Mesendoderm (in vitro differentiated cells): ENCODE measurements around the gene CACNA1H.

Experiments used
- DNase-seq: peaks from one replicate; pipeline ENCODE4 v3.0.0; 2013
- H2AK5ac ChIP-seq: 2 replicates; pipeline ENCODE4 v1.6.1; 2013; ENCODE audit warnings: low read length, inconsistent platforms
- H2BK120ac ChIP-seq: 2 replicates; pipeline ENCODE4 v1.6.1; 2013; ENCODE audit warnings: low read depth, mild to moderate bottlenecking, low read length, moderate library complexity, mixed read lengths
- H2BK15ac ChIP-seq: replicated peaks from 2 replicates; pipeline ENCODE4 v1.6.1; 2013; ENCODE audit warnings: low read depth, mild to moderate bottlenecking, moderate library complexity
- H2BK5ac ChIP-seq: 2 replicates; pipeline ENCODE4 v1.6.1; 2013; ENCODE audit warnings: low read length, inconsistent platforms
- H3K18ac ChIP-seq: 2 replicates; pipeline ENCODE4 v1.6.1; 2013; ENCODE audit warnings: mild to moderate bottlenecking, low read length, mixed read lengths
- H3K23ac ChIP-seq: one replicate; pipeline ENCODE4 v1.6.1; 2013; ENCODE audit warnings: low read length
- H3K27ac ChIP-seq: 2 replicates; pipeline ENCODE4 v1.5.1; 2013; ENCODE audit warnings: low read depth, mild to moderate bottlenecking, inconsistent platforms, low read length, moderate library complexity
- H3K27me3 ChIP-seq: 2 replicates; pipeline ENCODE4 v1.6.1; 2013; ENCODE audit warnings: low read length, control low read depth, mild to moderate bottlenecking, inconsistent platforms; ENCODE audit not compliant: insufficient read depth, poor library complexity
- H3K36me3 ChIP-seq: 2 replicates; pipeline ENCODE4 v1.6.1; 2013; ENCODE audit warnings: low read length, inconsistent platforms; ENCODE audit not compliant: control insufficient read depth, insufficient read depth
- H3K4ac ChIP-seq: one replicate; pipeline ENCODE4 v1.6.1; 2013; ENCODE audit warnings: low read depth, mild to moderate bottlenecking, low read length, moderate library complexity
- H3K4me1 ChIP-seq: 2 replicates; pipeline ENCODE4 v1.6.1; 2013; ENCODE audit warnings: low read depth, low read length, inconsistent platforms; ENCODE audit not compliant: control insufficient read depth
- H3K4me2 ChIP-seq: 2 replicates; pipeline ENCODE4 v1.6.1; 2013; ENCODE audit warnings: low read length
- H3K4me3 ChIP-seq: 2 replicates; pipeline ENCODE4 v1.5.1; 2013; ENCODE audit warnings: mild to moderate bottlenecking, low read length
- H3K56ac ChIP-seq: one replicate; pipeline ENCODE4 v1.6.1; 2013; ENCODE audit warnings: low read length
- H3K79me1 ChIP-seq: 2 replicates; pipeline ENCODE4 v1.6.1; 2013; ENCODE audit warnings: low read length, inconsistent platforms
- H3K79me2 ChIP-seq: 2 replicates; pipeline ENCODE4 v1.6.1; 2013; ENCODE audit warnings: mild to moderate bottlenecking, low read length; ENCODE audit not compliant: control insufficient read depth, insufficient read depth
- H3K9ac ChIP-seq: 2 replicates; pipeline ENCODE4 v1.6.1; 2013; ENCODE audit warnings: low read length, inconsistent platforms
- H4K5ac ChIP-seq: one replicate; pipeline ENCODE4 v1.6.1; 2013; ENCODE audit warnings: low read length
- H4K8ac ChIP-seq: one replicate; pipeline ENCODE4 v1.6.1; 2013; ENCODE audit warnings: low read depth, mild to moderate bottlenecking, control low read depth, low read length, moderate library complexity
- WGBS: extraction: QIAGEN DNeasy Blood & Tissue Kit; methylation state at CpG from one replicate; pipeline ENCODE4 v1.1.7; 2013; ENCODE audit warnings: low lambda C conversion rate, missing lambda C conversion rate; ENCODE audit not compliant: insufficient coverage; ENCODE audit errors: extremely low coverage; 5-methylcytosine and 5-hydroxymethylcytosine counted together

CACNA1H gene

DNA sequence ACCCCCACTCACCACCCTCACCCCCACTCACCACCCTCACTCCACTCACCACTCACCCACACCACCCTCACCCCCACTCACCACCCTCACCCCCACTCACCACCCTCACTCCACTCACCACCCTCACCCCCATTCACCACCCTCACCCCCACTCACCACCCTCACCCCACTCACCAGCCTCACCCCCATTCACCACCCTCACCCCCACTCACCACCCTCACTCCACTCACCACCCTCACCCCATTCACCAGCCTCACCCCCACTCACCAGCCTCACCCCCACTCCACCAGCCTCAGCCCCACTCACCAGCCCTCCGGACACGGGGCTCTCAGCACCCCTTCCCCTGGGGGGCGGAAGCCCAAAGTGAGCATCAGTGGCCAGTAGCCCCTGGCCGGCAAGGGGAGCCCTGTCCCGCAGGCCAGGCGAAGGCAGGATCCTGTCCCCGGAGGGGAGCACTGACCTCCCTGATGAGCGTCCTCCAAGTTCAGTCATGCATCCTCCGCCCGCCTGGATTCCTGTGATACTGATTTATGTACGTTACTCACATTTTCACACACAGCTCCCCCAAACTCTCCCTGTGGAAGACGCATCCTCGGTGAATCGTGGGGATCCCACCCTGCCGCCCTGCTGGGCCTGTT is 38.9 kb upstream of the CACNA1H start:
- H3K27me3 ChIP-seq = no peaks in the 10 kb centered on the region

DNA sequence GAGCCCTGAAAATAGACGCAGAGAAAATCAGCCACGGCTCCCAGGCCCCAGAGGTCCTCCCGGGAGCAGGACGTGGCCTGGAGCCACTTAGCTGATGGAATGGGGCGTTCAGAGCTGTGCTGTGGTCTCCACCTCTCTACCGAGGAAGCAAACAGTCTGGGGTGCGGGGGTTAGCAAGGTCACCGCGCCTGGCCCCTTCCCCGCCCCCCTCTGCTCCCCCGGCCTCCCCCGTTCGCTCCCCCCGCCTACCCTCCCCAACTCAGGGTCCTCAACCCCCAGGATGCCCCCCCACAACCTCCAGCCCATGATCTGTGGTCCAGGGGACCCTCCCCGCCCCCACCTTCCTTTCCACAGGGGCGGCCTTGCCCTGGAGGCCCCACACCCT is 36.2 kb upstream of the CACNA1H start:
- H2AK5ac ChIP-seq = no peak overlapping the region
- H3K9ac ChIP-seq = no peak overlapping the region
- H3K23ac ChIP-seq = no peak overlapping the region
- no peak overlapping the region for H4K5ac ChIP-seq
- H3K56ac ChIP-seq = no peak overlapping the region
- no peak overlapping the region for H3K4me2 ChIP-seq
- H3K4me1 ChIP-seq = no peaks in the 10 kb centered on the region
- no peak overlapping the region for H3K18ac ChIP-seq
- H2BK5ac ChIP-seq = no peak overlapping the region
- no peaks in the 10 kb centered on the region for H3K27me3 ChIP-seq
- H2BK120ac ChIP-seq = no peak overlapping the region
- H3K79me1 ChIP-seq = no peaks in the 10 kb centered on the region
- no peak overlapping the region for H3K4ac ChIP-seq
- no peak overlapping the region for H2BK15ac ChIP-seq
- H4K8ac ChIP-seq = no peak overlapping the region
- no peaks in the 10 kb centered on the region for H3K36me3 ChIP-seq
- H3K79me2 ChIP-seq = no peaks in the 10 kb centered on the region
- no peak for DNase-seq
- no peak overlapping the region for H3K4me3 ChIP-seq
- H3K27ac ChIP-seq = no peak overlapping the region
- no CpG with 5 or more reads among the region's 16 CpGs for WGBS

More for the DNA sequence above, 38.9 kb upstream of the CACNA1H start:
- Histone ChIP-seq H3K4me1 (no peaks in the 10 kb centered on the region), H3K36me3 (no peaks in the 10 kb centered on the region), H4K8ac (no peak overlapping the region), H2BK5ac (no peak overlapping the region), H3K4ac (no peak overlapping the region), H3K79me2 (no peaks in the 10 kb centered on the region), H3K23ac (no peak overlapping the region), H3K27ac (no peak overlapping the region), H3K56ac (no peak overlapping the region), H2BK120ac (no peak overlapping the region), H2BK15ac (no peak overlapping the region), H2AK5ac (no peak overlapping the region), H3K9ac (no peak overlapping the region), H3K4me3 (no peak overlapping the region), H3K79me1 (no peaks in the 10 kb centered on the region), H4K5ac (no peak overlapping the region), H3K18ac (no peak overlapping the region), H3K4me2 (no peak overlapping the region)
- peak; percentile 26 for DNase-seq
- no CpG with 5 or more reads among the region's 15 CpGs for WGBS

DNA sequence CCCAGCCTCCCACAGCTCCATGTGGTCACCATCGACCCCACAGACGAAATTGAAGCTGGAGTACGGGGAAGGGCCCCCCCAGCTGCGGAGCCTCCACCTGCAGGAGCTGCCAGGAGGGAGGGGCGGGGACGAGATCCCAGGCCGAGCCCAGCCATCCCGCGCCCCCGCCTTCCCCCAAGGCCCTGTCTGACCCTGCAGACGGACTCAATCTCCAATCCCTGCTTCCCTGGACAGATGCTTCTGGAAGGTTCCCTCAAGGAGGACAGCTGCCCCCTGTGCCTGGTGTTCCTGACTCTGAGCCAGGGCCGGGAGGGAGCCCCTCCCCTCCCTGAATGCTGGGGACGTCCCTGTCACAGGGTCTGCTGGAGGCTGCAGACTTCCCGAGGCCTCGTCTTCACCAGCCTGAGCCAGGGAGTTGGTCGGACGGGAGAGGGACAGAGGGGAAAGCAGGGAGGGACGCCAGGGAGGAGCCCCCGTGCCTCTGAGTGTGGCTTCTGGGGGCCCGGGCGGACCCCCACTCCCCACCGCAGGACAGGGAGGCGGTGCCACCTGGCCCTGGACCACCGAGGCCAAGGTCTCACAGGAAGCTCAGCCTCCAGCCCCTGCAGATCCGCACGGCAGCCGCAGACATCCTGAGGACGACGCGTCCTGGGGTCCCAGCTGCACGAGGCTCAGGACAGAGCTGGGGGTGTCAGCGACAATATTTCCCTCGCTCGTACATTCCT is 35.6 kb upstream of the CACNA1H start:
- Histone ChIP-seq H4K5ac (no peak overlapping the region), H3K4me1 (no peaks in the 10 kb centered on the region), H4K8ac (no peak overlapping the region), H3K27ac (no peak overlapping the region), H3K18ac (no peak overlapping the region), H3K4me3 (no peak overlapping the region), H2BK5ac (no peak overlapping the region), H3K4ac (no peak overlapping the region), H3K9ac (no peak overlapping the region), H2BK15ac (no peak overlapping the region), H3K36me3 (no peaks in the 10 kb centered on the region), H3K27me3 (no peaks in the 10 kb centered on the region), H2BK120ac (no peak overlapping the region), H3K79me1 (no peaks in the 10 kb centered on the region), H2AK5ac (no peak overlapping the region), H3K56ac (no peak overlapping the region), H3K79me2 (no peaks in the 10 kb centered on the region), H3K4me2 (no peak overlapping the region), H3K23ac (no peak overlapping the region)
- no peak for DNase-seq
- no CpG with 5 or more reads among the region's 34 CpGs for WGBS

DNA sequence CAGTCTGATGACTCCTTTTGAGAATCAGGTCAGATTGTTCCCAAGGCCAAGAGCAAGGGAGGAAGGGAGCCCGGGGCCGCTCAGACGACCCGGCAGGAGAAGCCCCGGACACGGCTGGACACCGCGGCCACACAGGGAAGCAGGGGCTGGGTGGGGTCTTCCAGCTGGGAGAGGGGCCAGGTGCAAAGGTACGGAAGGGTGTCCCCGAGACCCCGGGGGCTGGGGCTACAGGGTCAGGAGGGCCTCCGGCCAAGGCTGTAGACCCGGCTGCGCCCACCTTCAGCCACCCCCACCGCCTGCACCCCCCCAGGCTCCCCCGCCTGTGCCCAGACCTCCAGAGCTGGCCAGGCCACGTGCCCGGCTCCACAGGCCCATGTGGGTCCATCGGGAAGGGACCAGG is 35.0 kb upstream of the CACNA1H start:
- Histone ChIP-seq H2BK5ac (no peak overlapping the region), H3K23ac (no peak overlapping the region), H3K27ac (no peak overlapping the region), H2BK120ac (no peak overlapping the region), H3K56ac (no peak overlapping the region), H3K4me2 (no peak overlapping the region), H3K18ac (no peak overlapping the region), H2BK15ac (no peak overlapping the region), H3K4ac (no peak overlapping the region), H3K4me1 (no peaks in the 10 kb centered on the region), H3K27me3 (no peaks in the 10 kb centered on the region), H3K36me3 (no peaks in the 10 kb centered on the region), H3K79me2 (no peaks in the 10 kb centered on the region), H3K79me1 (no peaks in the 10 kb centered on the region), H3K9ac (no peak overlapping the region), H4K5ac (no peak overlapping the region), H2AK5ac (no peak overlapping the region), H4K8ac (no peak overlapping the region), H3K4me3 (no peak overlapping the region)
- no CpG with 5 or more reads among the region's 19 CpGs for WGBS
- no peak for DNase-seq

DNA sequence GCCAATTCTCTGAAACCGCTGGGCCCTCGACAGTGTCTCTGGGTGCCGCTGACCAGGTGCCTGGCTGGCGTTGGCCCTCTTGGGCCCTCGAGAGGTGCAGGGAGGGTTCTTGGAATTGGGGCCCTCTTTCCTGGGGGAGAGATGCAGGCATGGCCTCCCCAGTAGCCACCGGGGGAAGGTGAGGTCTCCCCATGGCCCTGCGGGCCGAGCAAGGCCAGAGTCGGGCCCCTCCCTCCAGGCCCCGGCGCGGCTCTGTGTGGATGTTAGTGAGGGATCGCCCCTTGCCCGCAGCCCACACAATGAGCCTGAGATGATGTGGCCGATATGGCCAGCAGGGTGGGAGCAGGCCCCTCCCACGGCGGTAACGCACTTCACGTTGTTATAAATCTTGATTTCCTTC is 33.8 kb upstream of the CACNA1H start:
- no peak for DNase-seq
- no peaks in the 10 kb centered on the region for H3K36me3 ChIP-seq
- H3K56ac ChIP-seq = no peak overlapping the region
- no peak overlapping the region for H3K4me2 ChIP-seq
- WGBS = no CpG with 5 or more reads among the region's 19 CpGs
- H4K5ac ChIP-seq = no peak overlapping the region
- H4K8ac ChIP-seq = no peak overlapping the region
- H3K4ac ChIP-seq = no peak overlapping the region
- no peak overlapping the region for H3K23ac ChIP-seq
- H3K4me3 ChIP-seq = no peak overlapping the region
- no peak overlapping the region for H3K27ac ChIP-seq
- no peaks in the 10 kb centered on the region for H3K79me2 ChIP-seq
- H3K4me1 ChIP-seq = no peaks in the 10 kb centered on the region
- no peaks in the 10 kb centered on the region for H3K79me1 ChIP-seq
- no peaks in the 10 kb centered on the region for H3K27me3 ChIP-seq
- H3K9ac ChIP-seq = no peak overlapping the region
- no peak overlapping the region for H2BK120ac ChIP-seq
- no peak overlapping the region for H2BK15ac ChIP-seq
- H3K18ac ChIP-seq = no peak overlapping the region
- H2BK5ac ChIP-seq = no peak overlapping the region
- no peak overlapping the region for H2AK5ac ChIP-seq
